ENCODE measurements around the gene AQP7.

- no peak for TF ChIP-seq CTCF (IDR thresholded peaks at IDR 0.05)
- TF ChIP-seq POLR2A (IDR thresholded peaks at IDR 0.05) = no peak
Measured at GRCh38 chr9:33372900-33373299, 29.5 kb downstream of the AQP7 start.

All from heart left ventricle (tissue), 13 donors.